ENCODE data around the gene METTL16.

The METTL16 gene

DNA sequence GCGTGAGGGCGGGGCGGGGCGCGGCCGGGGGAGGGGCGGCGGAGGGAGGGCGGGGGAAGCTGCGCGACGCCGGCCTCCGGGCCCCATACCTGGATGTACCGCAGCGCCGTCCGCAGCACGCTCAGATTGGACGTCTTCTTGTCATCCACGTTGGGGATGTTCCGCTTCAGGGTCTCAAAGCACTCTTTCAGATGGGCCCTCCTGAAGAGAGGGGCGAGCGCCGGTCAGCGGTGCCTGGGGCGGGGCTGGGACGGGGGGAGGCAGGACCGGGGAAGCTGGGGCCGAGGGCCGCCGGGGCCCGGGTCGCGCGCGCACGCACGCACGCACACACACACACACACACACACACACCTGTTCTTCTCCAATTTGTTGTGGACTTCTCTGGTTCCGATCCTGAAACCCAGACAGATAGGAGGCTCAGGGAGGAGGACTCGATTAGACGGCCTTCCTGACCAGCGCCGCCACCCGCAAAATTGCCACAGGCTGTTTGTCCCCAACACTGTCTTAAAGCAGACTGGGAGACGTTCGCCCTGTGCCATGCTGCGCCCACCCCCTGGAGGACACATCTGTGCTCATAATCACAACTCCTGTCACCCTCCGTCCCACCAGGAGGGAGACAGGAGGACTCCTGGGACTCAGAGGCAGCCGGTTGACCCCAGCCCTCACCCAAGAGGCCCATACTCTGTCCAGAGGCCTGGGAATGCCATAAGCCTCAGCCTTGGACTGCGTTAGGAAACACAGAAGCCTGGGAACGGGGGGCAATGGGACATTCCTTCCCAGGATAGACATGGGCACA, 117.5 kb downstream of the METTL16 start:
- no CpG with 5 or more reads among the region's 53 CpGs for WGBS (ENCODE audit: extremely low coverage, insufficient coverage, insufficient read length)
- H3K4me2 ChIP-seq (ENCODE audit: low read length), result peak overlapping the region; percentile 69

GRCh38 chr17:2393174-2393953, 118.3 kb downstream of the METTL16 start:
- Histone ChIP-seq H4K12ac (ENCODE audit: low read depth, low read length) (peak overlapping the region; percentile 84), H4K91ac (ENCODE audit: low read depth, low read length) (peak overlapping the region; percentile 99), H3K79me2 (ENCODE audit: control insufficient read depth, insufficient read depth, low read length, poor library complexity) (peaks cover 19% of the 10 kb centered on the region), H3K18ac (ENCODE audit: low read length) (peak overlapping the region; percentile 99), H2AK5ac (ENCODE audit: low read length) (peak overlapping the region; percentile 96), H3K4me3 (ENCODE audit: low read depth, low read length) (peak overlapping the region; percentile 76), H3K23ac (ENCODE audit: low read length) (no peak overlapping the region), H2BK120ac (ENCODE audit: insufficient read depth, low read length, poor library complexity) (peak overlapping the region; percentile 92), H3K27ac (ENCODE audit: low read depth, low read length) (peak overlapping the region; percentile 96), H3K9ac (ENCODE audit: low read length) (peak overlapping the region; percentile 97), H2BK5ac (ENCODE audit: low read depth, low read length, poor library complexity) (peak overlapping the region; percentile 99), H4K8ac (ENCODE audit: low read depth, low read length) (peak overlapping the region; percentile 95), H2BK12ac (ENCODE audit: low read length) (peak overlapping the region; percentile 89), H3K4me2 (ENCODE audit: low read length) (peak overlapping the region; percentile 99), H3K27me3 (ENCODE audit: insufficient read depth, low read length) (no peaks in the 10 kb centered on the region), H3K14ac (ENCODE audit: low read length) (peak overlapping the region; percentile 96), H3K4me1 (ENCODE audit: control insufficient read depth in 1 of 2, insufficient read depth in 2 of 2, low read length in 2 of 2) (peaks cover 38% of the 10 kb centered on the region in 2 experiments), H3K36me3 (ENCODE audit: control insufficient read depth in 1 of 2, insufficient read depth in 2 of 2, low read length in 2 of 2) (peaks cover under 1 to 8% of the 10 kb centered on the region in 2 experiments), H2AFZ (ENCODE audit: insufficient read depth, low read length, poor library complexity) (peak overlapping the region; percentile 91), H3K4ac (ENCODE audit: low read depth, low read length) (peak overlapping the region; percentile 96), H3K79me1 (ENCODE audit: low read length) (peaks cover 32% of the 10 kb centered on the region), H3K9me3 (ENCODE audit: insufficient read depth, low read depth, low read length) (no peaks in the 10 kb centered on the region)
- peak; percentile 80 to 92 for DNase-seq
- WGBS (ENCODE audit: extremely low coverage, insufficient coverage, insufficient read length), result no CpG with 5 or more reads among the region's 99 CpGs

More for the DNA sequence above, 117.5 kb downstream of the METTL16 start:
- H2BK5ac ChIP-seq (ENCODE audit: low read depth, low read length, poor library complexity), result no peak overlapping the region
- peak overlapping the region; percentile 49 for H3K4me3 ChIP-seq (ENCODE audit: low read depth, low read length)
- peaks cover 38% of the 10 kb centered on the region for H3K79me1 ChIP-seq (ENCODE audit: low read length)
- H2AK5ac ChIP-seq (ENCODE audit: low read length), result peak overlapping the region; percentile 82
- H3K9me3 ChIP-seq (ENCODE audit: insufficient read depth, low read depth, low read length), result no peaks in the 10 kb centered on the region
- peak overlapping the region; percentile 34 for H3K18ac ChIP-seq (ENCODE audit: low read length)
- H3K4me1 ChIP-seq (ENCODE audit: control insufficient read depth in 1 of 2, insufficient read depth in 2 of 2, low read length in 2 of 2), result peaks cover 41 to 43% of the 10 kb centered on the region in 2 experiments
- H4K91ac ChIP-seq (ENCODE audit: low read depth, low read length), result peak overlapping the region; percentile 42
- no peaks in the 10 kb centered on the region for H3K27me3 ChIP-seq (ENCODE audit: insufficient read depth, low read length)
- H3K36me3 ChIP-seq (ENCODE audit: control insufficient read depth in 1 of 2, insufficient read depth in 2 of 2, low read length in 2 of 2), result peaks cover 0 to 5% of the 10 kb centered on the region in 2 experiments
- peak overlapping the region; percentile 1 for H2AFZ ChIP-seq (ENCODE audit: insufficient read depth, low read length, poor library complexity)
- peak overlapping the region; percentile 57 for H3K9ac ChIP-seq (ENCODE audit: low read length)
- H2BK12ac ChIP-seq (ENCODE audit: low read length), result peak overlapping the region; percentile 71
- peak overlapping the region; percentile 38 for H3K4ac ChIP-seq (ENCODE audit: low read depth, low read length)
- peak overlapping the region; percentile 40 for H3K27ac ChIP-seq (ENCODE audit: low read depth, low read length)
- H3K23ac ChIP-seq (ENCODE audit: low read length), result no peak overlapping the region
- H3K14ac ChIP-seq (ENCODE audit: low read length), result no peak overlapping the region
- H3K79me2 ChIP-seq (ENCODE audit: control insufficient read depth, insufficient read depth, low read length, poor library complexity), result peaks cover 24% of the 10 kb centered on the region
- H4K8ac ChIP-seq (ENCODE audit: low read depth, low read length), result peak overlapping the region; percentile 56
- DNase-seq, result no peak
- H2BK120ac ChIP-seq (ENCODE audit: insufficient read depth, low read length, poor library complexity), result peak overlapping the region; percentile 41
- H4K12ac ChIP-seq (ENCODE audit: low read depth, low read length), result no peak overlapping the region

- Histone ChIP-seq H4K8ac (ENCODE audit: low read depth, low read length) (peak overlapping the region; percentile 70), H3K9ac (ENCODE audit: low read length) (peak overlapping the region; percentile 36), H3K79me2 (ENCODE audit: control insufficient read depth, insufficient read depth, low read length, poor library complexity) (peaks cover 13% of the 10 kb centered on the region), H3K23ac (ENCODE audit: low read length) (no peak overlapping the region), H2BK12ac (ENCODE audit: low read length) (no peak overlapping the region), H2AK5ac (ENCODE audit: low read length) (peak overlapping the region; percentile 38), H4K12ac (ENCODE audit: low read depth, low read length) (peak overlapping the region; percentile 31), H2BK120ac (ENCODE audit: insufficient read depth, low read length, poor library complexity) (peak overlapping the region; percentile 18), H3K9me3 (ENCODE audit: insufficient read depth, low read depth, low read length) (no peaks in the 10 kb centered on the region), H2BK5ac (ENCODE audit: low read depth, low read length, poor library complexity) (peak overlapping the region; percentile 73), H3K36me3 (ENCODE audit: control insufficient read depth in 1 of 2, insufficient read depth in 2 of 2, low read length in 2 of 2) (peaks cover 9 to 16% of the 10 kb centered on the region in 2 experiments), H3K4ac (ENCODE audit: low read depth, low read length) (peak overlapping the region; percentile 14), H3K27ac (ENCODE audit: low read depth, low read length) (peak overlapping the region; percentile 96), H3K4me2 (ENCODE audit: low read length) (peak overlapping the region; percentile 99), H2AFZ (ENCODE audit: insufficient read depth, low read length, poor library complexity) (peak overlapping the region; percentile 23), H3K4me3 (ENCODE audit: low read depth, low read length) (peak overlapping the region; percentile 76), H3K18ac (ENCODE audit: low read length) (peak overlapping the region; percentile 16), H3K27me3 (ENCODE audit: insufficient read depth, low read length) (no peaks in the 10 kb centered on the region), H3K79me1 (ENCODE audit: low read length) (peaks cover 32% of the 10 kb centered on the region), H3K4me1 (ENCODE audit: control insufficient read depth in 1 of 2, insufficient read depth in 2 of 2, low read length in 2 of 2) (peaks cover 29% of the 10 kb centered on the region in 2 experiments), H3K14ac (ENCODE audit: low read length) (peak overlapping the region; percentile 46), H4K91ac (ENCODE audit: low read depth, low read length) (peak overlapping the region; percentile 99)
- WGBS (ENCODE audit: extremely low coverage, insufficient coverage, insufficient read length), result no CpG with 5 or more reads among the region's 83 CpGs
- DNase-seq, result peak; percentile 94 to 97
Measured at GRCh38 chr17:2392252-2393173, 119.2 kb downstream of the METTL16 start.
